Measurements from ENCODE around the gene TMLHE.
"Not testable (repeated sequence)": the region's sequence is repeated elsewhere in the genome, so short reads cannot be mapped to it uniquely, and the experiment has no call there.

- not testable (repeated sequence) for TF ChIP-seq POLR2A, CTCF (IDR thresholded peaks at IDR 0.05)
Observed at GRCh38 chrX:155458471-155458870, 154.3 kb downstream of the TMLHE start, which contains the start of gene F8A3.

All from testis (tissue), 2 donors.